A549 (cell line): ENCODE data around the gene POGLUT2. TPM values are rescaled to one million over a fixed set of nuclear protein-coding genes. Genes with fewer than 3 reads are reported as not detected.

ENCODE experiments used
- BCL3 ChIP-seq: fragments of >200 bp; sonication (Bioruptor Twin); formaldehyde crosslinking; IDR thresholded peaks from 3 replicates; pipeline ENCODE4 v1.6.1; 2016
- CBX8 ChIP-seq: fragments of 200-600 bp; sonication (generic); IDR thresholded peaks from 2 replicates; pipeline ENCODE4 v1.6.1; 2016
- CHD4 ChIP-seq: fragments of 200-600 bp; sonication (generic); IDR thresholded peaks from 2 replicates; pipeline ENCODE4 v1.6.1; 2016; ENCODE audit warnings: antibody characterized with exemption, mild to moderate bottlenecking, borderline replicate concordance
- CTCF ChIP-seq: fragments of >200 bp; sonication (Bioruptor Twin); formaldehyde crosslinking; IDR thresholded peaks from 3 replicates; pipeline ENCODE4 v1.5.1; 2016
- EHF ChIP-seq: fragments of 250-450 bp; sonication (Bioruptor Pico); IDR thresholded peaks from 2 replicates; pipeline ENCODE4 v1.5.0; 2020; ENCODE audit warnings: mild to moderate bottlenecking
- EHMT2 ChIP-seq: fragments of 200-600 bp; sonication (generic); IDR thresholded peaks from 2 replicates; pipeline ENCODE4 v1.6.1; 2016; ENCODE audit warnings: antibody characterized with exemption, low read depth, mild to moderate bottlenecking, moderate library complexity
- FOSL2 ChIP-seq, 2 experiments: fragments of 450-650 bp in 1 of 2; fragments of >200 bp in 1 of 2; sonication (Bioruptor Twin) in 1 of 2; formaldehyde crosslinking; IDR thresholded peaks; 2 replicates each; pipeline versions ENCODE4 v1.5.0 to v1.6.1; 2016 to 2020; ENCODE audit warnings: mild to moderate bottlenecking in 1 of 2, moderate library complexity in 1 of 2
- HDAC2 ChIP-seq: fragments of 200-600 bp; sonication (generic); IDR thresholded peaks from 2 replicates; pipeline ENCODE4 v1.6.1; 2016
- HEYL ChIP-seq: fragments of 250-450 bp; sonication (Bioruptor Pico); IDR thresholded peaks from 2 replicates; pipeline ENCODE4 v1.8.0; 2021; ENCODE audit warnings: mild to moderate bottlenecking, moderate library complexity
- HMGXB4 ChIP-seq: fragments of 250-450 bp; sonication (Bioruptor Pico); IDR thresholded peaks from 2 replicates; pipeline ENCODE4 v1.5.0; 2021; ENCODE audit warnings: mild to moderate bottlenecking, moderate library complexity, borderline replicate concordance
- HOXB5 ChIP-seq: fragments of 250-450 bp; sonication (Bioruptor Pico); IDR thresholded peaks from 2 replicates; pipeline ENCODE4 v1.5.0; 2020; ENCODE audit warnings: mild to moderate bottlenecking, moderate library complexity
- JUN ChIP-seq, 2 experiments: fragments of >200 bp; sonication (Bioruptor Twin); formaldehyde crosslinking; IDR thresholded peaks; 2 replicates in 1 of 2; 3 replicates in 1 of 2; pipeline ENCODE4 v1.6.1; 2016 to 2017
- JUNB ChIP-seq: fragments of >200 bp; sonication (Bioruptor Twin); formaldehyde crosslinking; IDR thresholded peaks from 2 replicates; pipeline ENCODE4 v1.6.1; 2016
- KDM1A ChIP-seq: fragments of 200-600 bp; sonication (generic); IDR thresholded peaks from 2 replicates; pipeline ENCODE4 v1.6.1; 2016; ENCODE audit warnings: low read depth, mild to moderate bottlenecking
- MAX ChIP-seq: IDR thresholded peaks from 2 replicates; pipeline ENCODE4 v1.6.1; 2012
- MAZ ChIP-seq: fragments of 150-350 bp; IDR thresholded peaks from 2 replicates; pipeline ENCODE4 v1.6.1; 2014; ENCODE audit warnings: antibody characterized with exemption, low read depth, low read length, borderline replicate concordance
- MYC ChIP-seq: IDR thresholded peaks from 2 replicates; pipeline ENCODE4 v1.6.1; 2012; ENCODE audit warnings: mild to moderate bottlenecking, inconsistent platforms, low read length, improper control_type of control experiment, borderline replicate concordance
- NFE2L2 ChIP-seq: fragments of 150-350 bp; conservative IDR thresholded peaks from 2 replicates; pipeline ENCODE4 v1.6.1; 2014; ENCODE audit warnings: low read length
- POLR2A ChIP-seq: IDR thresholded peaks from 2 replicates; pipeline ENCODE4 v1.6.1; 2012; ENCODE audit warnings: mild to moderate bottlenecking, low read length
- POLR2AphosphoS2 ChIP-seq: conservative IDR thresholded peaks from 2 replicates; pipeline ENCODE4 v1.6.1; 2012; ENCODE audit warnings: low read length, improper control_type of control experiment, inconsistent platforms
- RAD21 ChIP-seq, 2 experiments: fragments of >200 bp in 1 of 2; sonication (Bioruptor Twin) in 1 of 2; formaldehyde crosslinking in 1 of 2; IDR thresholded peaks in 1 of 2; conservative IDR thresholded peaks in 1 of 2; 2 replicates in 1 of 2; 3 replicates in 1 of 2; pipeline ENCODE4 v1.6.1; 2012 to 2018; ENCODE audit warnings: inconsistent platforms in 1 of 2
- REST ChIP-seq: fragments of 200-600 bp; sonication (generic); IDR thresholded peaks from 2 replicates; pipeline ENCODE4 v1.6.1; 2016; ENCODE audit warnings: antibody characterized with exemption, mild to moderate bottlenecking, moderate library complexity
- RFX5 ChIP-seq: fragments of 450-650 bp; IDR thresholded peaks from 2 replicates; pipeline ENCODE4 v1.7.1; 2014; ENCODE audit warnings: antibody characterized with exemption, mild to moderate bottlenecking, moderate library complexity
- SMC3 ChIP-seq: fragments of >200 bp; sonication (Bioruptor Twin); formaldehyde crosslinking; IDR thresholded peaks from 3 replicates; pipeline ENCODE4 v1.6.1; 2018; ENCODE audit warnings: inconsistent platforms
- TFCP2L1 ChIP-seq: fragments of 250-450 bp; sonication (Bioruptor Pico); IDR thresholded peaks from 2 replicates; pipeline ENCODE4 v1.5.0; 2021; ENCODE audit warnings: mild to moderate bottlenecking
- TP53 ChIP-seq: fragments of 250-450 bp; sonication (Bioruptor Pico); IDR thresholded peaks from 2 replicates; pipeline ENCODE4 v1.5.0; 2021; ENCODE audit warnings: mild to moderate bottlenecking, moderate library complexity
- USF2 ChIP-seq: fragments of 450-650 bp; IDR thresholded peaks from 2 replicates; pipeline ENCODE4 v1.6.1; 2014; ENCODE audit warnings: antibody characterized with exemption
- ZC3H11A ChIP-seq: fragments of 450-650 bp; IDR thresholded peaks from 2 replicates; pipeline ENCODE4 v1.6.1; 2014; ENCODE audit warnings: antibody characterized with exemption, mild to moderate bottlenecking
- ZFP36 ChIP-seq: fragments of 450-650 bp; IDR thresholded peaks from 2 replicates; pipeline ENCODE4 v1.6.1; 2014; ENCODE audit warnings: borderline replicate concordance; ENCODE audit not compliant: partially characterized antibody
- ZNF302 ChIP-seq: fragments of 250-450 bp; sonication (Bioruptor Pico); IDR thresholded peaks from 2 replicates; pipeline ENCODE4 v1.9.0; 2021; ENCODE audit warnings: inconsistent platforms, mild to moderate bottlenecking, moderate library complexity
- ZSCAN20 ChIP-seq: fragments of 250-450 bp; sonication (Bioruptor Pico); IDR thresholded peaks from 2 replicates; pipeline ENCODE4 v1.8.0; 2022; ENCODE audit warnings: mild to moderate bottlenecking, moderate library complexity
- polyA plus RNA-seq, 4 experiments: library from polyadenylated mRNA; depleted of rRNA in 3 of 4; stranded (reverse); fragments of >200 nt; fragmentation: RNase III in 1 of 4; extraction: RNeasy Plus Mini Kit Qiagen cat#74134 plus additional on column Dnase treatment in 1 of 4; gene quantifications; 2 replicates in 3 of 4; 3 replicates in 1 of 4; pipeline ENCODE4 v1.2.3, GENCODE V29; 2011 to 2017
- TF ChIP-seq, protein P1 (sequence below): fragments of 150-350 bp; IDR thresholded peaks from 2 replicates; pipeline ENCODE4 v1.6.1; 2014; ENCODE audit warnings: low read depth, mild to moderate bottlenecking, low read length

POGLUT2 gene
- polyA plus RNA-seq, 2 of the 4 experiments (the other 2 are of a cell fraction) = 5.3 to 9.1 TPM

GRCh38 chr13:102773441-102774213 is 25.1 kb downstream of the POGLUT2 start, which contains the start of gene TEX30 (continued):
- TF ChIP-seq JUN (IDR thresholded peaks at IDR 0.05) (peak; percentile 14 to 78; a peak in 4 of 5 replicates), MYC (no peak), SMC3 (no peak), ZFP36 (no peak), REST (no peak), NFE2L2 (no peak), ZC3H11A (no peak), JUNB (no peak), BCL3 (peak; percentile 74; the same call in 2 of the 3 replicates), CHD4 (no peak), CBX8 (no peak), MAZ (no peak), HMGXB4 (no peak), POLR2A (0 out of 2 replicates have a peak, but pooled peaks have one; percentile 91), FOSL2 (IDR thresholded peaks at IDR 0.05) (no peak), FOSL2 (CRISPR knock-in tag; IDR thresholded peaks at IDR 0.05) (no peak), HEYL (CRISPR knock-in tag) (no peak), TFCP2L1 (CRISPR knock-in tag) (no peak), EHF (CRISPR knock-in tag) (no peak; the same call in 1 of the 2 replicates), KDM1A (no peak), RFX5 (no peak), ZSCAN20 (CRISPR knock-in tag) (no peak), ZNF302 (CRISPR knock-in tag) (no peak), TP53 (CRISPR knock-in tag) (no peak), USF2 (no peak), HDAC2 (no peak), CTCF (no peak), MAX (peak; percentile 91), EHMT2 (no peak), RAD21 (conservative IDR thresholded peaks at IDR 0.05 in 1 of 2, IDR thresholded peaks at IDR 0.05 in 1 of 2) (no peak), POLR2AphosphoS2 (no peak), HOXB5 (CRISPR knock-in tag) (peak; percentile 56; the same call in 1 of the 2 replicates)
- TF ChIP-seq, protein P1, sequence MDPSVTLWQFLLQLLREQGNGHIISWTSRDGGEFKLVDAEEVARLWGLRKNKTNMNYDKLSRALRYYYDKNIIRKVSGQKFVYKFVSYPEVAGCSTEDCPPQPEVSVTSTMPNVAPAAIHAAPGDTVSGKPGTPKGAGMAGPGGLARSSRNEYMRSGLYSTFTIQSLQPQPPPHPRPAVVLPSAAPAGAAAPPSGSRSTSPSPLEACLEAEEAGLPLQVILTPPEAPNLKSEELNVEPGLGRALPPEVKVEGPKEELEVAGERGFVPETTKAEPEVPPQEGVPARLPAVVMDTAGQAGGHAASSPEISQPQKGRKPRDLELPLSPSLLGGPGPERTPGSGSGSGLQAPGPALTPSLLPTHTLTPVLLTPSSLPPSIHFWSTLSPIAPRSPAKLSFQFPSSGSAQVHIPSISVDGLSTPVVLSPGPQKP = no peak
